Vagina (tissue), 2 donors: ENCODE data around the gene DAB1. TPM values are rescaled to one million over a fixed set of nuclear protein-coding genes. Genes with fewer than 3 reads are reported as not detected.

Experiments used
- DNase-seq, 2 donors: peaks; one replicate each; pipeline ENCODE4 v3.0.0-alpha.2; 2017; ENCODE audit errors: extremely low spot score in 2 of 2
- H3K27ac ChIP-seq: fragments of 200-600 bp; sonication (generic); one replicate; pipeline ENCODE4 v1.5.1; 2019
- H3K27me3 ChIP-seq: fragments of 200-600 bp; sonication (generic); one replicate; pipeline ENCODE4 v1.5.1; 2019
- H3K36me3 ChIP-seq, 2 donors: fragments of 200-600 bp; sonication (generic); one replicate each; pipeline ENCODE4 v1.5.1; 2017 to 2019
- H3K4me1 ChIP-seq: fragments of 200-600 bp; sonication (generic); one replicate; pipeline ENCODE4 v1.5.1; 2019
- H3K4me3 ChIP-seq, 2 donors: fragments of 200-600 bp; sonication (generic); 1 replicate in 1 of 2; 2 replicates in 1 of 2; pipeline ENCODE4 v1.5.1; 2016 to 2019
- H3K9me3 ChIP-seq: fragments of 200-600 bp; sonication (generic); one replicate; pipeline ENCODE4 v1.5.1; 2019
- POLR2A ChIP-seq, 2 donors: fragments of 450-650 bp; IDR thresholded peaks; one replicate each; pipeline ENCODE4 v1.6.1; 2017; ENCODE audit warnings: antibody characterized with exemption in 2 of 2, mild to moderate bottlenecking in 2 of 2, moderate library complexity in 2 of 2
- POLR2AphosphoS5 ChIP-seq, 2 donors: sonication (generic); formaldehyde crosslinking; IDR thresholded peaks; one replicate each; pipeline ENCODE4 v1.9.0; 2017; ENCODE audit warnings: antibody characterized with exemption in 2 of 2, mild to moderate bottlenecking in 2 of 2, low read depth in 1 of 2; ENCODE audit not compliant: insufficient read depth in 1 of 2
- intact Hi-C: fragments of 100-400 bp; cut with DNase I; formaldehyde crosslinking; loops from one replicate; pipeline ENCODE4 v1.15.1; 2023
- total RNA-seq: library from RNA; depleted of rRNA; stranded (reverse); fragments of >200 nt; gene quantifications from one replicate; pipeline ENCODE4 v1.2.3, GENCODE V29; 2016
- TF ChIP-seq, protein P1 (sequence below), 3 experiments: fragments of 450-650 bp in 2 of 3; fragments of 200-600 bp in 1 of 3; sonication (generic) in 1 of 3; IDR thresholded peaks; one replicate each; pipeline ENCODE4 v1.5.1; 2017 to 2019; ENCODE audit warnings: antibody characterized with exemption in 3 of 3, mild to moderate bottlenecking in 2 of 3, moderate library complexity in 2 of 3

The DAB1 gene
- total RNA-seq, 1 donor from 2014 or later: 0.25 TPM

DNA sequence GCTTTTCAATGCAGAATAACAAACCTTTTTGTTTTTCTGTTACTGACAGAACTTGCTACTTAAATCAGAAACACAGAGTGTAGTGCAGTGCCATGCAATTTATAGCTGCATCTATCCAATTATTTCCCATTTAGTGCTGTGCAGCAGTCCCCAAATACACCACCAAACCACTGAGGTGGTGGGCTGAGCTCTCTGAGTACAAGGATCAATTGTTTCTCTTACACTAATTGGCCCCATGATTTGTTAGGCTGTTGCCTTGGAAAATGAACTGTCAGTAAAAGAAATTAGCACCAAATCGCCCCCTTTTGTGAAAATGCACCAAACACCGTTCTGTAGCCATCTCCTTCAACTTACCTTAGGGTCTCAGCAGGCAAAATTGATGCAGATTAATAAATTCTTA is 339.2 kb downstream of the DAB1 start:
- TF ChIP-seq POLR2A (IDR thresholded peaks at IDR 0.05): no peak
- TF ChIP-seq POLR2AphosphoS5 (IDR thresholded peaks at IDR 0.05; ENCODE audit: insufficient read depth in 1 of 2, low read depth in 1 of 2): no peak
- TF ChIP-seq, protein P1, sequence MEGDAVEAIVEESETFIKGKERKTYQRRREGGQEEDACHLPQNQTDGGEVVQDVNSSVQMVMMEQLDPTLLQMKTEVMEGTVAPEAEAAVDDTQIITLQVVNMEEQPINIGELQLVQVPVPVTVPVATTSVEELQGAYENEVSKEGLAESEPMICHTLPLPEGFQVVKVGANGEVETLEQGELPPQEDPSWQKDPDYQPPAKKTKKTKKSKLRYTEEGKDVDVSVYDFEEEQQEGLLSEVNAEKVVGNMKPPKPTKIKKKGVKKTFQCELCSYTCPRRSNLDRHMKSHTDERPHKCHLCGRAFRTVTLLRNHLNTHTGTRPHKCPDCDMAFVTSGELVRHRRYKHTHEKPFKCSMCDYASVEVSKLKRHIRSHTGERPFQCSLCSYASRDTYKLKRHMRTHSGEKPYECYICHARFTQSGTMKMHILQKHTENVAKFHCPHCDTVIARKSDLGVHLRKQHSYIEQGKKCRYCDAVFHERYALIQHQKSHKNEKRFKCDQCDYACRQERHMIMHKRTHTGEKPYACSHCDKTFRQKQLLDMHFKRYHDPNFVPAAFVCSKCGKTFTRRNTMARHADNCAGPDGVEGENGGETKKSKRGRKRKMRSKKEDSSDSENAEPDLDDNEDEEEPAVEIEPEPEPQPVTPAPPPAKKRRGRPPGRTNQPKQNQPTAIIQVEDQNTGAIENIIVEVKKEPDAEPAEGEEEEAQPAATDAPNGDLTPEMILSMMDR (IDR thresholded peaks at IDR 0.05): no peak
- Histone ChIP-seq H3K4me3 (no peak overlapping the region), H3K9me3 (no peaks in the 10 kb centered on the region), H3K36me3 (no peaks in the 10 kb centered on the region), H3K4me1 (no peaks in the 10 kb centered on the region), H3K27me3 (no peaks in the 10 kb centered on the region), H3K27ac (no peak overlapping the region)
- no peak for DNase-seq
- intact Hi-C loops: no loop called here

DNA sequence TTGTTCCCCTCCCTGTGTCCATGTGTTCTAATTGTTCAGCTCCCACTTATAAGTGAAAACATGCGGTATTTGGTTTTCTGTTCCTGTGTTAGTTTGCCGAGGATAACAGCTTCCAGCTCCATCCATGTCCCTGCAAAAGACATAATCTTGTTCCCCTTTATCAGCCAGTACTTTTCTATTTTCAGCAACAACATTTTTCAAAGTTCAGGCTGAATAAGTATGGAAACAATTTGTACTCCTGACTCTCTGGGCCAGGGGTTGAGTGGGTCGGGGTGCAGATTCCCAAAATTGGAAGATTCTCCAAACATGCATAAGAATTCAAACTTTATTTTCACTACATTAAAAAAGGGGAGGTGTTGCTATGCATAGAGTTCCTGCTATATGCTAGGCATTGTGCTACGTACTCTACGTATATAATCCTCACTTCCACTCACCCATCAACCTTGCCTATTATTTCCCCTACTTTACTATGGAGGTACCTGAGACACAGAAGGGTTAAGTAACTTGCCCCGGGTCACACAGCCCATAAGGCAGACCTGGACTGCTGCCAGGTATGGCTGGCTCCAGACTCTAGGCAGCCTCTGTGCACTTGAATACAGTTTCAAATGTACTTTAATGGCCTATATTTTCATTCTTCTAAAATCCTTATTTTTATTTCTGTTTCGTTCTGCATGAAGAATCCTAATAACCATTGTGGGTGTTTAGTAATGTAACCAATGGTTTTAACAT is 341.0 kb downstream of the DAB1 start:
- Histone ChIP-seq H3K36me3 (no peaks in the 10 kb centered on the region), H3K9me3 (no peaks in the 10 kb centered on the region), H3K27ac (no peak overlapping the region), H3K4me1 (no peaks in the 10 kb centered on the region), H3K4me3 (no peak overlapping the region), H3K27me3 (no peaks in the 10 kb centered on the region)
- TF ChIP-seq POLR2A (IDR thresholded peaks at IDR 0.05): no peak
- no peak for TF ChIP-seq POLR2AphosphoS5 (IDR thresholded peaks at IDR 0.05; ENCODE audit: insufficient read depth in 1 of 2, low read depth in 1 of 2)
- TF ChIP-seq, protein P1 (IDR thresholded peaks at IDR 0.05): no peak
- intact Hi-C loops: no loop called here
- no peak for DNase-seq

DNA sequence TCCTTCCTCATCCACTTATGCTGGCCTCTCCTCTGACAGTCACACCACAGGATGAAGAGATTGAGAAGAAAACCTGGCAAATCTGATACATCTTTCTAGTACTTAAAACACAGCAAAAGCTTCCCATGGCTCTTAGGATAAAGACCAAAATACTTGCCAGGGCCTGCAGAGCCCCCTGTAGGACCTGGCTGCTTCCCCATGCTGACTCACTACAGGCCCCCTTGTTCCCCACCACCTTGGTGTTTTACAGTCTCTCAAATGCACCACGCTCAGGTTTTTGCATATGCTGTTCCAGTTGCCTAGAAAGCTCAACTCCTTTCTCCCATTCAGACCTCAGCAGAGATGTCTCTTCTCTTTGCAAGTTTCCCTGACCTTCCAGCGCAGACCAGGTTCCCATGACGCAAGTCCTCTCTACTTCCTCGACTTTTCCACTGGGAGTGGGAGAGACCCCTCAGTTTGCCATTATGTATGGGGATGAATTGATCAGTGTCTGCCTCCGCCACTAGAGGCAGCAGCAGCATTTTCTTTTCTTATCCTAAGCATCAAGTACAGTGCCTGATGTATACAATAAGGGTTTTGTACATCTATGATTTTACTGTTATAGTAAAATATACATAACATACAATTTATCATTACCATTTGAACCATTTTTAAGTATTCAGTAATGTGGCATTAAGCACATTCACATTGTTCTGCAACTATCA is 344.3 kb downstream of the DAB1 start:
- H3K36me3 ChIP-seq: no peaks in the 10 kb centered on the region
- no peak overlapping the region for H3K27ac ChIP-seq
- no peaks in the 10 kb centered on the region for H3K9me3 ChIP-seq
- H3K27me3 ChIP-seq: no peaks in the 10 kb centered on the region
- TF ChIP-seq, protein P1 (IDR thresholded peaks at IDR 0.05): no peak
- TF ChIP-seq POLR2A (IDR thresholded peaks at IDR 0.05) (no peak), POLR2AphosphoS5 (IDR thresholded peaks at IDR 0.05; ENCODE audit: insufficient read depth in 1 of 2, low read depth in 1 of 2) (no peak)
- H3K4me3 ChIP-seq: no peak overlapping the region
- H3K4me1 ChIP-seq: no peaks in the 10 kb centered on the region
- intact Hi-C loops: no loop called here
- DNase-seq: no peak

DNA sequence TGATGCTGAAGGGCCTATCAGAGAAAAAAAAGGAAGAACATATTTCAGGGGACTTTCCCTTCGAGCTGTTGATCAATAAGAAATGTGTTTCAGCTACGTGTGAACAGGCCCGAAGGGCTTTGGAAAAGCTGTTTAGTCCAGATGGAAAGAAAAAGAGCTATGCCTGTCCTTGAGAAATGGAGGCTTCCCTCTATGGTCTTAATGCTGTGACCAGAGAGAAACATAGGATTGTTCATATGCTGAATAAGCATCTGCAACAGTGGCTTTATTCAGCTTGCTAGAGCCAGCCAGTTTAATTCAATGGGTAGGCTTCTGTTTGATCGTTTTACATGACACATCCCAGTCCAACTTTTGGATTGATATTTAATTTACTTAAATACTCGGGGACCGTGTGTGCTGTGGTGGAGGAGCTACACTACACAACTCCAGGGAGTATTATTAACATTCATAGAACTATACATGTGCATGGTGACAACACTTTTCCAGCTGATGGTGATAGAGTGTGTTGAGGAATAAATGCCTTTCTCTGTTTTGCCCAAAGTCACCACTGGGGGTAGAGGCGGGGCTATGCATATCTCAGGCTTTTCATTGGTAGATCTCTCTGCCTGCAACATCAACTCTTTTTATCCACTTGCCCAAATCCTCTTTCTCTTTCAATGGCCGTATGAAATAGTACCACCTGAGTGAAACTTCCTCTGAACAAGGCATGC is 351.3 kb downstream of the DAB1 start:
- H3K9me3 ChIP-seq: no peaks in the 10 kb centered on the region
- no peaks in the 10 kb centered on the region for H3K36me3 ChIP-seq
- DNase-seq: no peak
- intact Hi-C loops: no loop called here
- no peak for TF ChIP-seq POLR2A (IDR thresholded peaks at IDR 0.05)
- no peak for TF ChIP-seq POLR2AphosphoS5 (IDR thresholded peaks at IDR 0.05; ENCODE audit: insufficient read depth in 1 of 2, low read depth in 1 of 2)
- TF ChIP-seq, protein P1 (IDR thresholded peaks at IDR 0.05): no peak
- H3K27ac ChIP-seq: no peak overlapping the region
- H3K4me3 ChIP-seq: no peak overlapping the region
- H3K4me1 ChIP-seq: no peaks in the 10 kb centered on the region
- no peaks in the 10 kb centered on the region for H3K27me3 ChIP-seq
